HL-60/S4 treated with phorbol 12-myristate 13-acetate at 8.2 ng/mL for 4 days and 3 days (cell line): ENCODE results near the gene FAM9C.

Experiments
- in situ Hi-C: fragments of 300-500 bp; cut with MboI; formaldehyde crosslinking; loops from 2 replicates; pipeline ENCODE4 v1.15.0; 2022; ENCODE audit warnings: low sequenced_read_pairs

Gene FAM9C

GRCh38 chrX:13044441-13044840 is at the start of gene FAM9C:
Gene FAM9C, minus strand, starts transcription at chrX:13044620. Its CDS starts 831 bp downstream, at chrX:13043789.
- in situ Hi-C loops = no loop called here

- in situ Hi-C loops = loop anchor here (25.0 kb wide), 1 partner anchor 394 kb away; no protein-coding TSS in a partner anchor
Measured at GRCh38 chrX:13093529-13094140, 49.2 kb upstream of the FAM9C start.

GRCh38 chrX:13092455-13092941 is 48.1 kb upstream of the FAM9C start:
- in situ Hi-C loops = loop anchor here (25.0 kb wide), 1 partner anchor 395 kb away; no protein-coding TSS in a partner anchor

- in situ Hi-C loops = loop anchor here (25.0 kb wide), 1 partner anchor 396 kb away; no protein-coding TSS in a partner anchor
Measured at GRCh38 chrX:13091111-13091765, 46.8 kb upstream of the FAM9C start.

- in situ Hi-C loops = loop anchor here (25.0 kb wide), 1 partner anchor 397 kb away; no protein-coding TSS in a partner anchor
Measured at GRCh38 chrX:13090339-13091110, 46.1 kb upstream of the FAM9C start.

- in situ Hi-C loops = loop anchor here (25.0 kb wide), 1 partner anchor 397 kb away; no protein-coding TSS in a partner anchor
Measured at GRCh38 chrX:13090027-13090338, 45.6 kb upstream of the FAM9C start.

- in situ Hi-C loops = loop anchor here (10.0 to 25.0 kb wide), 2 partner anchors 133 to 399 kb away; no protein-coding TSS in a partner anchor
Measured at GRCh38 chrX:13088156-13088487, 43.7 kb upstream of the FAM9C start.

- in situ Hi-C loops = loop anchor here (10.0 to 25.0 kb wide), 2 partner anchors 133 to 400 kb away; no protein-coding TSS in a partner anchor
Measured at GRCh38 chrX:13087322-13088155, 43.1 kb upstream of the FAM9C start.

- in situ Hi-C loops = loop anchor here (10.0 to 25.0 kb wide), 2 partner anchors 132 to 400 kb away; no protein-coding TSS in a partner anchor
Measured at GRCh38 chrX:13086793-13087321, 42.4 kb upstream of the FAM9C start.

GRCh38 chrX:13086076-13086475 is 41.7 kb upstream of the FAM9C start:
- in situ Hi-C loops = loop anchor here (10.0 to 25.0 kb wide), 2 partner anchors 131 to 401 kb away; no protein-coding TSS in a partner anchor

- in situ Hi-C loops = loop anchor here (10.0 to 25.0 kb wide), 2 partner anchors 131 to 402 kb away; no protein-coding TSS in a partner anchor
Measured at GRCh38 chrX:13085526-13085925, 41.1 kb upstream of the FAM9C start.

GRCh38 chrX:13084611-13085010 is 40.2 kb upstream of the FAM9C start:
- in situ Hi-C loops = loop anchor here (10.0 to 25.0 kb wide), 2 partner anchors 130 to 403 kb away; no protein-coding TSS in a partner anchor

- in situ Hi-C loops = loop anchor here (10.0 to 25.0 kb wide), 2 partner anchors 129 to 403 kb away; no protein-coding TSS in a partner anchor
Measured at GRCh38 chrX:13083755-13084326, 39.4 kb upstream of the FAM9C start.

- in situ Hi-C loops = loop anchor here (10.0 to 25.0 kb wide), 2 partner anchors 128 to 405 kb away; no protein-coding TSS in a partner anchor
Measured at GRCh38 chrX:13082206-13083065, 38.0 kb upstream of the FAM9C start.

- in situ Hi-C loops = loop anchor here (10.0 to 25.0 kb wide), 2 partner anchors 127 to 406 kb away; no protein-coding TSS in a partner anchor
Measured at GRCh38 chrX:13081395-13082205, 37.2 kb upstream of the FAM9C start.

GRCh38 chrX:13080128-13080795 is 35.8 kb upstream of the FAM9C start:
- in situ Hi-C loops = loop anchor here (10.0 to 25.0 kb wide), 2 partner anchors 125 to 407 kb away; no protein-coding TSS in a partner anchor
